Kidney epithelial cell (primary cell): ENCODE data around the gene B3GNT9. TPM values are rescaled to one million over a fixed set of nuclear protein-coding genes. Genes with fewer than 3 reads are reported as not detected.
"Not testable (repeated sequence)": the region's sequence is repeated elsewhere in the genome, so short reads cannot be mapped to it uniquely, and the experiment has no call there.

Experiments used
- DNase-seq: peaks from one replicate; pipeline ENCODE4 v3.0.0-alpha.2; 2010; ENCODE audit warnings: low read depth
- H3K27me3 ChIP-seq: 2 replicates; pipeline ENCODE4 v1.6.0; 2011; ENCODE audit warnings: low read length; ENCODE audit not compliant: control insufficient read depth, insufficient read depth
- H3K36me3 ChIP-seq: 2 replicates; pipeline ENCODE4 v1.5.1; 2011; ENCODE audit warnings: low read length; ENCODE audit not compliant: control insufficient read depth, insufficient read depth
- H3K4me3 ChIP-seq: 2 replicates; pipeline ENCODE4 v1.5.1; 2011; ENCODE audit warnings: low read depth, mild to moderate bottlenecking, control low read depth, low read length
- total RNA-seq: library from RNA; depleted of rRNA; stranded (reverse); fragments of >200 nt; gene quantifications from 2 replicates; pipeline ENCODE4 v1.2.3, GENCODE V29; 2015
- TF ChIP-seq, protein P1 (sequence below): IDR thresholded peaks from 2 replicates; pipeline ENCODE4 v1.5.1; 2011; ENCODE audit warnings: mild to moderate bottlenecking, moderate library complexity, low read length, control low read depth, inconsistent platforms; ENCODE audit not compliant: insufficient read depth, poor library complexity, severe bottlenecking

B3GNT9 gene
- total RNA-seq, 1 donor from 2014 or later: 2.4 TPM

DNA sequence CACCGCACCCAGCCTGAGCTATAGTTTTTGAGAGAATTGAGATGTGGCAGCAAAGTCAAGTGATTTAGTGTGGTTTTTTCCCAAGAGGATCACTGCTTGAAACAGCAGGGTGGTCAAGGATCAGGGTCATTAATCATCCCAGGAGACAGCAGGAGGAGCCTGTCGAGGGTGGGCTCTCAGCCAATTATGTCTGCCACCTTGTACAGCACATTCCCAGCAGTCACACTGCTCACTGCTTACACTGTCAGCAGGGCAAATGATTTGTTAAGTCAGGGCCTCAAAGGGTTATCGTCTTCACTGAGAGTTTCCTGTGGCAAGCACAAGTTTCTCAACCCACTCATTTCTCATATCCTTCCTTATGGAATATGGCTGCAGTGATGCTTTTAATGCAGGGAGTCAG lies 13.2 kb downstream of the B3GNT9 start:
- H3K27me3 ChIP-seq: no peaks in the 10 kb centered on the region
- H3K4me3 ChIP-seq: no peak overlapping the region
- H3K36me3 ChIP-seq: no peaks in the 10 kb centered on the region
- TF ChIP-seq, protein P1, sequence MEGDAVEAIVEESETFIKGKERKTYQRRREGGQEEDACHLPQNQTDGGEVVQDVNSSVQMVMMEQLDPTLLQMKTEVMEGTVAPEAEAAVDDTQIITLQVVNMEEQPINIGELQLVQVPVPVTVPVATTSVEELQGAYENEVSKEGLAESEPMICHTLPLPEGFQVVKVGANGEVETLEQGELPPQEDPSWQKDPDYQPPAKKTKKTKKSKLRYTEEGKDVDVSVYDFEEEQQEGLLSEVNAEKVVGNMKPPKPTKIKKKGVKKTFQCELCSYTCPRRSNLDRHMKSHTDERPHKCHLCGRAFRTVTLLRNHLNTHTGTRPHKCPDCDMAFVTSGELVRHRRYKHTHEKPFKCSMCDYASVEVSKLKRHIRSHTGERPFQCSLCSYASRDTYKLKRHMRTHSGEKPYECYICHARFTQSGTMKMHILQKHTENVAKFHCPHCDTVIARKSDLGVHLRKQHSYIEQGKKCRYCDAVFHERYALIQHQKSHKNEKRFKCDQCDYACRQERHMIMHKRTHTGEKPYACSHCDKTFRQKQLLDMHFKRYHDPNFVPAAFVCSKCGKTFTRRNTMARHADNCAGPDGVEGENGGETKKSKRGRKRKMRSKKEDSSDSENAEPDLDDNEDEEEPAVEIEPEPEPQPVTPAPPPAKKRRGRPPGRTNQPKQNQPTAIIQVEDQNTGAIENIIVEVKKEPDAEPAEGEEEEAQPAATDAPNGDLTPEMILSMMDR: no peak
- no peak for DNase-seq

DNA sequence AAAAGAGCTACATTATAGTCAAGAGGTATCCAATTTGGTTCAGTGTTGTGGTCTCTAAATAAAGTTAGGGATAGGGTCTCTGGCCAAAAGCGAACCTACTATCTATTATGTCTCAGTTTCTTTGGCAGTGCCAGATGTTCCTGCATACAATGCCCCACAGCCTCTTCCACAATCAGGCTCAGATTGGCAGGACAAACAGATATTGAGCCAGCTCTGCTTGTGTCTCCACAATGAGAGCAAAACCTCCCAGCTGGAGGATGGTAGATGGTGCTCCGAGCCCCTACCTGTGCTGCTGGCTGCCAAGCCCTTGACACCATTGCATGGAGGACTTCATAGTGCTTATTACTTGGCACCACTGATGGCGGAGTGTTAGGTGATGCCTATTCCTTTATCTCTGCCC lies 21.4 kb downstream of the B3GNT9 start:
- H3K36me3 ChIP-seq: no peaks in the 10 kb centered on the region

DNA sequence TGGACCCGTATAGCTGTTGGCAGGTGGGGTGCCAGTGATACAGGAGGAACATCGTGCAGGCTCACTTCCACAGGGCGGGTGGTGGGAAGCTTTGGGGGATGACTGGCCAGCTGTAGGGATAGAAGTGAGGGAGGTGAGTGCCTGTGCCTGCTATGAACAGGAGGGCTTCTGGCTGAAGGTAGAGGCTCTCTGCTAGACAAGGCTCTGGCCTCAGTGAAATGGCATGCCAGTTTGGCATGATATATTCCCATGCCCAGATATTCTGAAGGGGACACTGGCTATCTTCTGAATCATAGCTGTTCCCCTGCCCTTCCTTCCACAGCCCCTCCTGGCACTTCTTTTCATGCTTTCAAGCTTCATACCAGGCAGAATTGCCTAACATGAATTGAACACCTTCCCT lies 21.9 kb downstream of the B3GNT9 start:
- TF ChIP-seq, protein P1: no peak
- no peaks in the 10 kb centered on the region for H3K36me3 ChIP-seq
- H3K27me3 ChIP-seq: no peaks in the 10 kb centered on the region
- no peak overlapping the region for H3K4me3 ChIP-seq
- DNase-seq: no peak

More for the DNA sequence above, 21.4 kb downstream of the B3GNT9 start:
- TF ChIP-seq, protein P1: no peak
- Histone ChIP-seq H3K4me3 (no peak overlapping the region), H3K27me3 (no peaks in the 10 kb centered on the region)
- DNase-seq: no peak

DNA sequence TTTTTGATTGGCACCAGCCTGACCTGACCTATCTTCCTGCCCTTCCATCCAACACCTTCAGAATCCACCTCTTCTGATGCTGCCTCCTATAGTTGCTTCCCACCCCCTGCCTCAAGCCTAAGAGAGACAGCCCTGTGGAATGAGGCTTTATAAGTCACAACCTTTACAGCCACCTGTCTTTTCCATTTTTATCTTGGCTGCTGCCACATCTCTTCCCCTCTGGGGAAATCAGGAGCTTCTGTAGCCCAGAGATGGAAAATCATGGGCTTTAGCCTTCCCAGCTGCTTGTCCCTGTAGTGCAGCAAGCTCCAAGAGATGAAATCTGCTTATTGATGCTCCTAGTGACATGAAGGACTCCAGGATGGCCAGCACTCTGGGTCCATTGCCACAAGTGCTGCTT lies 22.4 kb downstream of the B3GNT9 start:
- Histone ChIP-seq H3K27me3 (no peaks in the 10 kb centered on the region), H3K36me3 (no peaks in the 10 kb centered on the region), H3K4me3 (no peak overlapping the region)
- no peak for DNase-seq
- TF ChIP-seq, protein P1: no peak

DNA sequence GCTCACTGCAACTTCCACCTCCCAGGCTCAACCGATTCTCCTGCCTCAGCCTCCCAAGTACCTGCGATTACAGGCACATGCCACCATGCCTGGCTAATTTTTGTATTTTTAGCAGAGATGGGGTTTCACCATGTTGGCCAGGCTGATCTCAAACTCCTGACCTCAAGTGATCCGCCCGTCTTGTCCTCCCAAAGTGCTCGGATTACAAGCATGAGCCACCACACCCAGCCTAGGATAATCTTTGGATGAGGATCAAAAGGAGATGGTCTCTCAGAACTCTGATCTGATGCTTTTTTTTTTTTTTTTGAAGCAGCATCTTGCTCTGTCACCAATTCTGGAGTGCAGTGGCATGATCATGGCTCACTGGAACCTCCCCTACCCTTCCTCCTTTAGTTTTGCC lies 28.0 kb downstream of the B3GNT9 start:
- H3K4me3 ChIP-seq, H3K27me3 ChIP-seq, DNase-seq, H3K36me3 ChIP-seq: not testable (repeated sequence)

DNA sequence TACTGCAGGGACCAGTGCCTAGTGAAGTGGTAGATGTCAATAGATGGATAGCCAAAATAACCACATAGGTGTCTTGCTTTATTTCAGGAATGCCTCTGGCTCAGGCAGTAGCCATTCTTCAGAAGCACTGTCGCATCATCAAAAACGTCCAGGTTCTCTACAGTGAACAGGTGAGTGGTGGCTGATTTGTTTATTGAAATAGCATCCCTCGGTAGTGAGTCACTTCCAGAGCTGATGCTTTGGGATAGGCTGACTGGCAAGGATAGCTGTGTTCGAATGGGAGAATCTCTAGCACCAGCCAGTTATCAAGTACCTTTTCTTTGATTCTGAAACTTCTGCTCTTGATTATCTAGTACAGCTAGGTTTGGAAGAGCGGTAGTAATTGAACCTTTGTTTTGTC lies 30.8 kb downstream of the B3GNT9 start:
- no peaks in the 10 kb centered on the region for H3K36me3 ChIP-seq
- TF ChIP-seq, protein P1: no peak
- H3K27me3 ChIP-seq: no peaks in the 10 kb centered on the region
- H3K4me3 ChIP-seq: no peak overlapping the region
- DNase-seq: no peak
